Gastrocnemius medialis (tissue), 4 donors: ENCODE measurements around the gene RETSAT. TPM values are rescaled to one million over a fixed set of nuclear protein-coding genes. Genes with fewer than 3 reads are reported as not detected.
"Not testable (repeated sequence)": the region's sequence is repeated elsewhere in the genome, so short reads cannot be mapped to it uniquely, and the experiment has no call there.

ENCODE experiments used
- ATAC-seq, 2 donors: fragments of 150-250 bp; one replicate each; pipeline ENCODE4 v1.9.1; 2016
- DNase-seq, 2 donors: peaks; one replicate each; pipeline ENCODE4 v3.0.0-alpha.2; 2019
- H3K27ac ChIP-seq, 4 donors: fragments of 200-600 bp; sonication (generic); 1 replicate in 1 of 4; 2 replicates in 3 of 4; pipeline ENCODE4 v1.5.1; 2016 to 2018; ENCODE audit warnings: mild to moderate bottlenecking in 2 of 4, moderate library complexity in 1 of 4
- H3K27me3 ChIP-seq, 3 donors: fragments of 200-600 bp; sonication (generic) in 2 of 3; 1 replicate in 1 of 3; 2 replicates in 2 of 3; pipeline versions ENCODE4 v1.5.1 to v1.6.0; 2016 to 2019; ENCODE audit warnings: mild to moderate bottlenecking in 1 of 3, moderate library complexity in 1 of 3
- H3K36me3 ChIP-seq, 2 donors: fragments of 200-600 bp; sonication (generic) in 1 of 2; one replicate each; pipeline ENCODE4 v1.5.1; 2017 to 2018
- H3K4me1 ChIP-seq, 2 donors: fragments of 200-600 bp; sonication (generic) in 1 of 2; one replicate each; pipeline ENCODE4 v1.5.1; 2016 to 2017; ENCODE audit warnings: mild to moderate bottlenecking in 2 of 2
- H3K4me3 ChIP-seq, 4 donors: fragments of 200-600 bp; sonication (generic) in 3 of 4; 1 replicate in 1 of 4; 2 replicates in 3 of 4; pipeline ENCODE4 v1.5.1; 2016 to 2019; ENCODE audit warnings: mild to moderate bottlenecking in 2 of 4
- H3K9me3 ChIP-seq, 3 donors: fragments of 200-600 bp; sonication (generic) in 2 of 3; 1 replicate in 1 of 3; 2 replicates in 2 of 3; pipeline ENCODE4 v1.5.1; 2016 to 2019
- CTCF ChIP-seq, 5 experiments: fragments of 450-650 bp in 3 of 5; fragments of 200-600 bp in 2 of 5; sonication (generic) in 2 of 5; IDR thresholded peaks in 4 of 5; conservative IDR thresholded peaks in 1 of 5; 1 replicate in 4 of 5; 2 replicates in 1 of 5; pipeline ENCODE4 v1.5.1; 2016 to 2019; ENCODE audit warnings: antibody characterized with exemption in 5 of 5, mild to moderate bottlenecking in 3 of 5, moderate library complexity in 3 of 5
- POLR2A ChIP-seq, 2 donors: fragments of 450-650 bp; IDR thresholded peaks; one replicate each; pipeline ENCODE4 v1.6.1; 2017; ENCODE audit warnings: antibody characterized with exemption in 2 of 2, mild to moderate bottlenecking in 2 of 2, moderate library complexity in 2 of 2
- in situ Hi-C, 4 donors: fragments of 200-750 bp; cut with MboI; loops; one replicate each; pipeline versions ENCODE4 v1.15.0 to v1.8.0; 2017; ENCODE audit warnings: low sequenced_read_pairs in 4 of 4
- intact Hi-C: fragments of 100-400 bp; cut with DNase I; formaldehyde crosslinking; loops from one replicate; pipeline ENCODE4 v1.15.1; 2023; ENCODE audit warnings: low total_unique reads
- total RNA-seq, 4 donors: library from RNA; depleted of rRNA; stranded (reverse); fragments of >200 nt; gene quantifications; one replicate each; pipeline versions ENCODE4 v1.1.0 to v1.2.3, GENCODE V29; 2016

RETSAT gene
- total RNA-seq, 4 donors from 2014 or later = 62.2 to 151 (median 116) TPM

- intact Hi-C loops = no loop called here
Observed at GRCh38 chr2:85385746-85386145, 31.4 kb upstream of the RETSAT start.

DNA sequence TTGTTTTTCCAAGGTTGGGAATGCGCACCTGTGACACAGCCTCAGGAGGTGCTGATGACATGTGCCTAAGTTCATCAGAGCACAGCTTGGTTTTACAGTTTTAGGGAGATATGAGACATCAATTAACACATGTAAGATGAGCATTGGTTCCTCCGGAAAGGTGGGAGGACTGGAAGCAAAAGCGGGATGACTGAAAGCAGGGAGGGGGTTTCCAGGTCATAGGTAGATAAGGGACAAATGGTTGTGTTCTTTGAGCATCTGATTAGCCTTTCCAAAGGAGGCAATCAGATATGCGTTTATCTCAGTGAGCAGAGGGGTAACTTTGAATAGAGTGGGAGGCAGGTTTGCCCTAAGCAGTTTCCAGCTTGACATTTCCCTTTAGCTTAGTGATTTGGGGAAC lies 29.5 kb upstream of the RETSAT start:
- Histone ChIP-seq H3K4me1 (peaks cover 3 to 12% of the 10 kb centered on the region in 2 donors), H3K27me3 (no peaks in the 10 kb centered on the region), H3K4me3 (no peak overlapping the region), H3K27ac (peak overlapping the region; percentile 71 to 83 (median 77)), H3K9me3 (no peaks in the 10 kb centered on the region), H3K36me3 (peaks cover 0 to 62% of the 10 kb centered on the region in 2 donors)
- ATAC-seq (no peak), DNase-seq (no peak)
- intact Hi-C loops = loop anchor here (2.0 kb wide), 1 partner anchor 29 kb away; the partner anchor contains the start of genes ELMOD3 and RETSAT
- TF ChIP-seq CTCF (IDR thresholded peaks at IDR 0.05 in 4 of 5, conservative IDR thresholded peaks at IDR 0.05 in 1 of 5) = no peak
- no peak for TF ChIP-seq POLR2A (IDR thresholded peaks at IDR 0.05)
- in situ Hi-C loops = no loop called here

More at GRCh38 chr2:85385746-85386145, 31.4 kb upstream of the RETSAT start:
- H3K4me3 ChIP-seq = no peak overlapping the region
- in situ Hi-C loops = no loop called here
- H3K4me1 ChIP-seq = peaks cover 3 to 12% of the 10 kb centered on the region in 2 donors
- ATAC-seq (no peak), DNase-seq (no peak)
- peaks cover 0 to 59% of the 10 kb centered on the region in 2 donors for H3K36me3 ChIP-seq
- H3K9me3 ChIP-seq = no peaks in the 10 kb centered on the region
- H3K27ac ChIP-seq = peak overlapping the region in 2 of 4 donors; percentile 8 to 83
- H3K27me3 ChIP-seq = no peaks in the 10 kb centered on the region
- TF ChIP-seq POLR2A (IDR thresholded peaks at IDR 0.05) (no peak), CTCF (IDR thresholded peaks at IDR 0.05 in 4 of 5, conservative IDR thresholded peaks at IDR 0.05 in 1 of 5) (no peak)

DNA sequence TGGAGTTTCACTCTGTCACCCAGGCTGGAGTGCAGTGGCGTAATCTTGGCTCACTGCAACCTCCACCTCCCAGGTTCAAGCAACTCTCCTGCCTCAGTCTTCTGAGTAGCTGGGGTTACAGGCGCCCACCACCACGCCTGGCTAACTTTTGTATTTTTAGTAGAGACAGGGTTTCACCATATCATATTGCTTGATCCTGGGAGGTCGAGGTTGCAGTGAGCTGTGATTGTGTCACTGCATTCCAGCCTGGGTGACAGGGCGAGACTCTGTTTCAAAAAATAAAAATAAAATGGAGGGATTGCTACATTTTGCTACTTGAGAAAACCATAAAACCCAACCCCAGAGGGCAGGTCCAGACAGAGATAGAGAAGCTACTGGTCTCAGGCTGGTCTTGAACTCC lies 28.8 kb upstream of the RETSAT start:
- peak overlapping the region; percentile 71 to 83 (median 77) for H3K27ac ChIP-seq
- H3K27me3 ChIP-seq, in situ Hi-C loops, H3K9me3 ChIP-seq, H3K4me3 ChIP-seq: not testable (repeated sequence)
- DNase-seq (peak in 1 of 2 donors; percentile 83), ATAC-seq (peak; percentile 55 to 83)
- intact Hi-C loops = loop anchor here (2.0 kb wide), 1 partner anchor 28 kb away; the partner anchor contains the start of genes ELMOD3 and RETSAT
- H3K36me3 ChIP-seq = peaks cover 0 to 61% of the 10 kb centered on the region in 2 donors
- peaks cover 3 to 12% of the 10 kb centered on the region in 2 donors for H3K4me1 ChIP-seq
- peak in 1 of 2 donors; percentile 23 for TF ChIP-seq POLR2A (IDR thresholded peaks at IDR 0.05)

DNA sequence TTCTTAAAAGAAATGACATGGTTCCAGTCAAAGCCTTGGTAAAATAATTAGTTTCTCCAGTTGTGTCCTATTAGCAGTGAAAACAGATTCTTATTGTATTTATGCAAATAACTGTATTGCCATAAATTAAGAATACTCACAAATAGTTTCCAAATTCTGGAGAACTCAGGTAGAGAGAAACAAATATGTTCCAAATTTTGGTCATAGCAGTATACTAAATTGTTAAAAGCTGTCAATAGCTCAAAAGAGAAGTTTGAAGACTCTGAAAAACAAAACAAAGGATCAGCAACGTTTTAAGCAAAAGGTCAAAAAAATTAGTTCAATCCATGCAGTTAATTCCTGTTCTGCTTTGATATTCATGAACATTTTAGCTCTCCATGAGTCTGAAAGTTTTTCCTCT lies 25.7 kb upstream of the RETSAT start:
- ATAC-seq (no peak), DNase-seq (no peak)
- in situ Hi-C loops = no loop called here
- TF ChIP-seq POLR2A (IDR thresholded peaks at IDR 0.05) = no peak
- TF ChIP-seq CTCF (IDR thresholded peaks at IDR 0.05 in 4 of 5, conservative IDR thresholded peaks at IDR 0.05 in 1 of 5) = no peak
- intact Hi-C loops = no loop called here
- peaks cover 0 to 54% of the 10 kb centered on the region in 2 donors for H3K36me3 ChIP-seq
- H3K9me3 ChIP-seq = no peaks in the 10 kb centered on the region
- H3K4me1 ChIP-seq = peaks cover 3 to 12% of the 10 kb centered on the region in 2 donors
- H3K4me3 ChIP-seq = no peak overlapping the region
- no peak overlapping the region for H3K27ac ChIP-seq
- no peaks in the 10 kb centered on the region for H3K27me3 ChIP-seq

DNA sequence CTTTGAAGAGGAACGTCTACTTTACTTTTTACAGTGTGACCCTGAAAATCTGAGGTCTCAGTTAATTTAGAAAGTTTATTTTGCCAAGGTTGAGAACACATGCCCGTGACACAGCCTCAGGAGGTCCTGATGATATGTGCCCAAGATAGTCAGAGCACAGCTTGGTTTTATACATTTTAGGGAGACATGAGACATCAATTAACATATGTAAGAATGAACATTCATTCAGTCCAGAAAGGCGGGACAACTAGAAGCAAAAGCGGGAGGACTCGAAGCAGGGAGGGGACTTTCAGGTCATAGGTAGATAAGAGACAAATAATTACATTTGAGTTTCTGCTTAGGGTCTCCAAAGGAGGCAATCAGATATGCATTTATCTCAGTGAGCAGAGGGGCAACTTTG lies 23.9 kb upstream of the RETSAT start:
- H3K27me3 ChIP-seq = no peaks in the 10 kb centered on the region
- TF ChIP-seq CTCF (IDR thresholded peaks at IDR 0.05 in 4 of 5, conservative IDR thresholded peaks at IDR 0.05 in 1 of 5) (no peak), POLR2A (IDR thresholded peaks at IDR 0.05) (no peak)
- peaks cover 0 to 8% of the 10 kb centered on the region in 2 donors for H3K4me1 ChIP-seq
- H3K9me3 ChIP-seq = no peaks in the 10 kb centered on the region
- H3K27ac ChIP-seq = no peak overlapping the region
- no peak for ATAC-seq
- no peak overlapping the region for H3K4me3 ChIP-seq
- no peak for DNase-seq
- intact Hi-C loops = no loop called here
- in situ Hi-C loops = no loop called here
- peaks cover 0 to 67% of the 10 kb centered on the region in 2 donors for H3K36me3 ChIP-seq
